ENCODE results near the gene PARD3. TPM values are rescaled to one million over a fixed set of nuclear protein-coding genes. Genes with fewer than 3 reads are reported as not detected.

PARD3 gene
- total and polyA plus RNA-seq, 2 donors from 2014 or later = 21.1 to 47.5 TPM

GRCh38 chr10:34131152-34131551 is 683.9 kb downstream of the PARD3 start:
- intact Hi-C loops (cut with DNase I) = no loop called here
- no peak for FAIRE-seq
- no peak for DNase-seq
- peaks cover 0 to 3% (median 0%) of the 10 kb centered on the region in 3 donors for H3K36me3 ChIP-seq (ENCODE audit: control insufficient read depth in 2 of 3, insufficient read depth in 3 of 3, low read length in 3 of 3)
- no peak overlapping the region for H3K4me3 ChIP-seq (ENCODE audit: low read length in 3 of 3)
- no peak overlapping the region for H3K27ac ChIP-seq (ENCODE audit: low read depth in 2 of 2, low read length in 2 of 2)
- H3K9ac ChIP-seq (ENCODE audit: low read length in 3 of 3) = no peak overlapping the region
- no peaks in the 10 kb centered on the region for H3K27me3 ChIP-seq (ENCODE audit: control insufficient read depth, insufficient read depth, low read length)
- TF ChIP-seq CTCF (IDR thresholded peaks at IDR 0.05; ENCODE audit: borderline replicate concordance, extremely low read depth, insufficient read depth) = no peak
- no peaks in the 10 kb centered on the region for H3K4me1 ChIP-seq (ENCODE audit: control insufficient read depth in 2 of 3, insufficient read depth in 2 of 3, low read depth in 1 of 3, low read length in 3 of 3)
- H3K9me3 ChIP-seq (ENCODE audit: control insufficient read depth in 2 of 3, insufficient read depth in 1 of 3, low read length in 3 of 3) = no peaks in the 10 kb centered on the region

GRCh38 chr10:34127676-34128075 is 687.4 kb downstream of the PARD3 start:
- Histone ChIP-seq H3K4me1 (ENCODE audit: control insufficient read depth in 2 of 3, insufficient read depth in 2 of 3, low read depth in 1 of 3, low read length in 3 of 3) (no peaks in the 10 kb centered on the region), H3K27me3 (ENCODE audit: control insufficient read depth, insufficient read depth, low read length) (no peaks in the 10 kb centered on the region), H3K9me3 (ENCODE audit: control insufficient read depth in 2 of 3, insufficient read depth in 1 of 3, low read length in 3 of 3) (no peaks in the 10 kb centered on the region), H3K36me3 (ENCODE audit: control insufficient read depth in 2 of 3, insufficient read depth in 3 of 3, low read length in 3 of 3) (peaks cover 0 to 3% (median 0%) of the 10 kb centered on the region in 3 donors), H3K4me3 (ENCODE audit: low read length in 3 of 3) (no peak overlapping the region), H3K27ac (ENCODE audit: low read depth in 2 of 2, low read length in 2 of 2) (no peak overlapping the region), H3K9ac (ENCODE audit: low read length in 3 of 3) (no peak overlapping the region)
- intact Hi-C loops (cut with DNase I) = no loop called here
- DNase-seq = no peak
- TF ChIP-seq CTCF (IDR thresholded peaks at IDR 0.05; ENCODE audit: borderline replicate concordance, extremely low read depth, insufficient read depth) = no peak
- no peak for FAIRE-seq

GRCh38 chr10:34126371-34127151 is 688.5 kb downstream of the PARD3 start:
- Histone ChIP-seq H3K9ac (ENCODE audit: low read length in 3 of 3) (no peak overlapping the region), H3K36me3 (ENCODE audit: control insufficient read depth in 2 of 3, insufficient read depth in 3 of 3, low read length in 3 of 3) (peaks cover 0 to 3% (median 0%) of the 10 kb centered on the region in 3 donors), H3K27ac (ENCODE audit: low read depth in 2 of 2, low read length in 2 of 2) (no peak overlapping the region), H3K9me3 (ENCODE audit: control insufficient read depth in 2 of 3, insufficient read depth in 1 of 3, low read length in 3 of 3) (no peaks in the 10 kb centered on the region), H3K27me3 (ENCODE audit: control insufficient read depth, insufficient read depth, low read length) (no peaks in the 10 kb centered on the region), H3K4me3 (ENCODE audit: low read length in 3 of 3) (no peak overlapping the region), H3K4me1 (ENCODE audit: control insufficient read depth in 2 of 3, insufficient read depth in 2 of 3, low read depth in 1 of 3, low read length in 3 of 3) (peaks cover 0 to 7% (median 4%) of the 10 kb centered on the region in 3 donors)
- FAIRE-seq (no peak), DNase-seq (no peak)
- intact Hi-C loops (cut with DNase I) = no loop called here
- no peak for TF ChIP-seq CTCF (IDR thresholded peaks at IDR 0.05; ENCODE audit: borderline replicate concordance, extremely low read depth, insufficient read depth)

Data from kidney (tissue), 14 donors.